C4-2B (cell line): ENCODE data around the gene EHF.

Source experiments
- CTCF ChIP-seq: fragments of 450-650 bp; conservative IDR thresholded peaks from 2 replicates; pipeline ENCODE4 v1.5.1; 2017; ENCODE audit warnings: mild to moderate bottlenecking
- ZFX ChIP-seq: fragments of 450-650 bp; IDR thresholded peaks from 2 replicates; pipeline ENCODE4 v1.6.1; 2017

GRCh38 chr11:34575261-34575660 is 45.6 kb upstream of the EHF start:
- TF ChIP-seq CTCF, result no peak
- TF ChIP-seq ZFX, result no peak
